ENCODE data around the gene C2CD2. TPM values are rescaled to one million over a fixed set of nuclear protein-coding genes. Genes with fewer than 3 reads are reported as not detected.

The C2CD2 gene
- total and polyA plus RNA-seq, 2 experiments from 2014 or later, result 6.4 to 13.9 TPM

DNA sequence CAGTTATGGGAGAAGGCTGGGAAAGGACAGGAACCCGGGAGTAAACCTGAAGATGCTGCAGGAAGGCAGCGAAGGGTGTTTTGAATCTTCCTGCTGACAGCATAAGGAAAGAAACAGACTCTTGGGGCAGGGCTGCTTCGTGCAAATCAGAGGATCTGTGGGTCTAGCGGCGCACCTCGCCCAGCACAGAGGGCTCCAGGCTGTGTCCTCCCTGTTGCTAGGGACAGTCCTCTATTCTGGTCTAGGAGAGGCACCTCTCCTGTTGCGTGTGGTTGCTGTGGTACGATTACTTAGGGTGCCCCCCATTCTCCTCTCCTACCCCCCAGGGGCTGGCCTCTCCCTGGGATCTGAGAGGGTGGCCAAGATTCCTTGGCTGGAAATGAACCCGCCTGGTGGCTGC, 11.4 kb downstream of the C2CD2 start:
- Histone ChIP-seq H2AFZ (no peak overlapping the region), H3K4me1 (ENCODE audit: insufficient read depth) (no peaks in the 10 kb centered on the region), H3K4me3 (no peak overlapping the region), H3K36me3 (replicated peaks; ENCODE audit: insufficient read depth, low read depth) (no peaks in the 10 kb centered on the region), H3K27me3 (no peaks in the 10 kb centered on the region), H4K20me1 (ENCODE audit: insufficient read depth, poor library complexity, severe bottlenecking) (no peaks in the 10 kb centered on the region), H3K79me2 (peaks cover 7% of the 10 kb centered on the region), H3K9me2 (replicated peaks; ENCODE audit: insufficient read depth) (no peaks in the 10 kb centered on the region), H3K4me2 (no peak overlapping the region), H3K9me3 (ENCODE audit: low read depth) (no peaks in the 10 kb centered on the region), H3K27ac (no peak overlapping the region)
- no peak for DNase-seq (ENCODE audit: low spot score)
- TF ChIP-seq, protein P1, sequence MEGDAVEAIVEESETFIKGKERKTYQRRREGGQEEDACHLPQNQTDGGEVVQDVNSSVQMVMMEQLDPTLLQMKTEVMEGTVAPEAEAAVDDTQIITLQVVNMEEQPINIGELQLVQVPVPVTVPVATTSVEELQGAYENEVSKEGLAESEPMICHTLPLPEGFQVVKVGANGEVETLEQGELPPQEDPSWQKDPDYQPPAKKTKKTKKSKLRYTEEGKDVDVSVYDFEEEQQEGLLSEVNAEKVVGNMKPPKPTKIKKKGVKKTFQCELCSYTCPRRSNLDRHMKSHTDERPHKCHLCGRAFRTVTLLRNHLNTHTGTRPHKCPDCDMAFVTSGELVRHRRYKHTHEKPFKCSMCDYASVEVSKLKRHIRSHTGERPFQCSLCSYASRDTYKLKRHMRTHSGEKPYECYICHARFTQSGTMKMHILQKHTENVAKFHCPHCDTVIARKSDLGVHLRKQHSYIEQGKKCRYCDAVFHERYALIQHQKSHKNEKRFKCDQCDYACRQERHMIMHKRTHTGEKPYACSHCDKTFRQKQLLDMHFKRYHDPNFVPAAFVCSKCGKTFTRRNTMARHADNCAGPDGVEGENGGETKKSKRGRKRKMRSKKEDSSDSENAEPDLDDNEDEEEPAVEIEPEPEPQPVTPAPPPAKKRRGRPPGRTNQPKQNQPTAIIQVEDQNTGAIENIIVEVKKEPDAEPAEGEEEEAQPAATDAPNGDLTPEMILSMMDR (IDR thresholded peaks at IDR 0.05; ENCODE audit: poor library complexity), result no peak
- 92% methylated on average over 9 of the region's 9 CpGs for WGBS (ENCODE audit: low lambda C conversion rate, missing lambda C conversion rate)

DNA sequence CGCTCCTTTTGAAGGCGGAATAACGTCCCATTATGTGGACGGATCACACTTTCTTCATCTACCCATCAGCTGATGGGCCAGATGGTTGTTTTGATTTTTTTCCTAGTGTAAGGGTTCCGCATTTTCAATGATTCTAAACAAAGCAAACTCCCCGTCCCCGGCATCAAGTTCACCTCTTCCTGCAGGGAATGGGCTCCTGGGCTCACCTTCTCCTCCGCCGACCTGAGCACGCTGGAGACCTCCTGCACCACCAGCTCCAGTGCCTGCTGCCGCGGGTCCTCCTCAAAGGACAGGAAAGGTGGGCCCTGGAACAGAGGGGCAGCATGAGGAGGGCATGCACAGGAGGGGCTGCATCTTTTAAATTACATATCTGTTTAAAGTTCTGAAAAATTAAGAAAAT, 11.9 kb downstream of the C2CD2 start:
- H3K4me2 ChIP-seq, result no peak overlapping the region
- no peak overlapping the region for H3K27ac ChIP-seq
- no peak overlapping the region for H3K4me3 ChIP-seq
- H3K9me3 ChIP-seq (ENCODE audit: low read depth), result no peaks in the 10 kb centered on the region
- H3K9me2 ChIP-seq (replicated peaks; ENCODE audit: insufficient read depth), result no peaks in the 10 kb centered on the region
- H2AFZ ChIP-seq, result no peak overlapping the region
- no peaks in the 10 kb centered on the region for H3K27me3 ChIP-seq
- peaks cover 7% of the 10 kb centered on the region for H3K79me2 ChIP-seq
- no peaks in the 10 kb centered on the region for H3K4me1 ChIP-seq (ENCODE audit: insufficient read depth)
- no peak for DNase-seq (ENCODE audit: low spot score)
- H3K36me3 ChIP-seq (replicated peaks; ENCODE audit: insufficient read depth, low read depth), result no peaks in the 10 kb centered on the region
- no peaks in the 10 kb centered on the region for H4K20me1 ChIP-seq (ENCODE audit: insufficient read depth, poor library complexity, severe bottlenecking)
- 97% methylated on average over 12 of the region's 12 CpGs for WGBS (ENCODE audit: low lambda C conversion rate, missing lambda C conversion rate)
- TF ChIP-seq, protein P1 (IDR thresholded peaks at IDR 0.05; ENCODE audit: poor library complexity), result no peak
- no peak for TF ChIP-seq EZH2 (IDR thresholded peaks at IDR 0.05; ENCODE audit: borderline replicate concordance)
- no peak for TF ChIP-seq EZH2phosphoT487 (IDR thresholded peaks at IDR 0.05; ENCODE audit: low read depth, severe bottlenecking, unreplicated experiment)

DNA sequence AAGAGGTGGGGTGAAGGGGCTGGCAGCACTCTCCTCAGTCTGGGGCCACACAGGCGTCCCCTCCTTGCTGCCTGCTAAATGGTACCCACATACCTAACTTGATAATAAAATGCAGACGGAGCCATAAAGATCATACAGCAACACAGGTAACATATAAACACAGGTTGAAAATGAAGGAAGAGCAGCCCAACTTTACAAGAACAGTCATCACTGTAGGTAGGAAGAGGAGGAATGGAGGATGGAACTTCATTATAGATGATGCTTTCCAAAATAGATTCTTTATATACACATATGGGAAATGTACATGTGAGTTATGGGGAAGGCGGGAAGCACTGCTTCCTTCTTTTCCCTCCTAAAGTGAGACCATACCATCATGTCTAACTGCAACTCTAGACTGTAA, 13.4 kb downstream of the C2CD2 start:
- DNase-seq (ENCODE audit: low spot score), result no peak
- WGBS (ENCODE audit: low lambda C conversion rate, missing lambda C conversion rate), result 91% methylated on average over 3 of the region's 3 CpGs
- Histone ChIP-seq H3K4me2 (no peak overlapping the region), H3K9me2 (replicated peaks; ENCODE audit: insufficient read depth) (no peaks in the 10 kb centered on the region), H3K27ac (no peak overlapping the region), H3K27me3 (no peaks in the 10 kb centered on the region), H3K36me3 (replicated peaks; ENCODE audit: insufficient read depth, low read depth) (no peaks in the 10 kb centered on the region), H2AFZ (no peak overlapping the region), H3K4me3 (no peak overlapping the region), H4K20me1 (ENCODE audit: insufficient read depth, poor library complexity, severe bottlenecking) (no peaks in the 10 kb centered on the region), H3K79me2 (peaks cover 7% of the 10 kb centered on the region), H3K4me1 (ENCODE audit: insufficient read depth) (no peaks in the 10 kb centered on the region), H3K9me3 (ENCODE audit: low read depth) (no peaks in the 10 kb centered on the region)
- no peak for TF ChIP-seq EZH2phosphoT487 (IDR thresholded peaks at IDR 0.05; ENCODE audit: low read depth, severe bottlenecking, unreplicated experiment)
- TF ChIP-seq EZH2 (IDR thresholded peaks at IDR 0.05; ENCODE audit: borderline replicate concordance), result no peak
- TF ChIP-seq, protein P1 (IDR thresholded peaks at IDR 0.05; ENCODE audit: poor library complexity), result no peak

DNA sequence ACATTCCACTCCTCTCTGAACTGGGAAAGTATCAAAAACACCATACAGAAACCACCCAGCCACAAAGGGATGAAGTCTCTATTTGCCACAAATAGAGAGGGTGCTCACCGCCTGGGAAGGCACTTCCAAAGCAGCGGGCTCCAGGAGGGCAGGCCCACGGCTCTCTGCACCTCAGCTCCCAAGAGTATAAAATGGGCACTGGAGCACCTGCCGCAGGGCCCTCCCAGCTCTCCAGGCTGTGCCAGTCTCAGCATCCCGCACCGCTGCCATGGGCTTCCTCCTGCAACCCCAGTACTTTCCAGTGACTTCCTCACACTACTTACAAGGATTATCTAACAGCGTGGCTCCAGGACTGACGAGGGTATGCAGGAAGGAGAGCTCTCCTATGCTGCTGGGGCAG, 14.4 kb downstream of the C2CD2 start:
- H3K36me3 ChIP-seq (replicated peaks; ENCODE audit: insufficient read depth, low read depth), result no peaks in the 10 kb centered on the region
- TF ChIP-seq EZH2phosphoT487 (IDR thresholded peaks at IDR 0.05; ENCODE audit: low read depth, severe bottlenecking, unreplicated experiment), result no peak
- TF ChIP-seq, protein P1 (IDR thresholded peaks at IDR 0.05; ENCODE audit: poor library complexity), result no peak
- no peak for TF ChIP-seq EZH2 (IDR thresholded peaks at IDR 0.05; ENCODE audit: borderline replicate concordance)
- no peaks in the 10 kb centered on the region for H3K9me2 ChIP-seq (replicated peaks; ENCODE audit: insufficient read depth)
- no peaks in the 10 kb centered on the region for H3K79me2 ChIP-seq
- no peaks in the 10 kb centered on the region for H3K4me1 ChIP-seq (ENCODE audit: insufficient read depth)
- H3K9me3 ChIP-seq (ENCODE audit: low read depth), result no peaks in the 10 kb centered on the region
- DNase-seq (ENCODE audit: low spot score), result no peak
- H3K4me3 ChIP-seq, result no peak overlapping the region
- H3K4me2 ChIP-seq, result no peak overlapping the region
- H2AFZ ChIP-seq, result no peak overlapping the region
- H3K27me3 ChIP-seq, result no peaks in the 10 kb centered on the region
- no peak overlapping the region for H3K27ac ChIP-seq
- no peaks in the 10 kb centered on the region for H4K20me1 ChIP-seq (ENCODE audit: insufficient read depth, poor library complexity, severe bottlenecking)
- WGBS (ENCODE audit: low lambda C conversion rate, missing lambda C conversion rate), result 90% methylated on average over 8 of the region's 8 CpGs
